Measurements from ENCODE around the gene RBM12.

- TF ChIP-seq POLR2A (IDR thresholded peaks at IDR 0.05) (no peak), CTCF (IDR thresholded peaks at IDR 0.05) (no peak)
Observed at GRCh38 chr20:35640724-35641123, 24.0 kb downstream of the RBM12 start.
